ENCODE results near the gene TMEM101.

TMEM101 gene

GRCh38 chr17:43986225-43986981, 28.4 kb downstream of the TMEM101 start:
- ChIA-PET CTCF (interaction anchor here (0.9 to 2.0 kb wide), 3 partner anchors 28 to 108 kb away, joined by 3 to 7 read pairs (median 5); partner anchors contain the start of gene TMEM101), POLR2A (no interaction called here)
- TF ChIP-seq, protein P1, sequence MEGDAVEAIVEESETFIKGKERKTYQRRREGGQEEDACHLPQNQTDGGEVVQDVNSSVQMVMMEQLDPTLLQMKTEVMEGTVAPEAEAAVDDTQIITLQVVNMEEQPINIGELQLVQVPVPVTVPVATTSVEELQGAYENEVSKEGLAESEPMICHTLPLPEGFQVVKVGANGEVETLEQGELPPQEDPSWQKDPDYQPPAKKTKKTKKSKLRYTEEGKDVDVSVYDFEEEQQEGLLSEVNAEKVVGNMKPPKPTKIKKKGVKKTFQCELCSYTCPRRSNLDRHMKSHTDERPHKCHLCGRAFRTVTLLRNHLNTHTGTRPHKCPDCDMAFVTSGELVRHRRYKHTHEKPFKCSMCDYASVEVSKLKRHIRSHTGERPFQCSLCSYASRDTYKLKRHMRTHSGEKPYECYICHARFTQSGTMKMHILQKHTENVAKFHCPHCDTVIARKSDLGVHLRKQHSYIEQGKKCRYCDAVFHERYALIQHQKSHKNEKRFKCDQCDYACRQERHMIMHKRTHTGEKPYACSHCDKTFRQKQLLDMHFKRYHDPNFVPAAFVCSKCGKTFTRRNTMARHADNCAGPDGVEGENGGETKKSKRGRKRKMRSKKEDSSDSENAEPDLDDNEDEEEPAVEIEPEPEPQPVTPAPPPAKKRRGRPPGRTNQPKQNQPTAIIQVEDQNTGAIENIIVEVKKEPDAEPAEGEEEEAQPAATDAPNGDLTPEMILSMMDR (IDR thresholded peaks at IDR 0.05; ENCODE audit: control extremely low read depth, extremely low read depth, low read depth, missing control alignments): no peak
- DNase-seq (ENCODE audit: extremely low spot score): no peak

GRCh38 chr17:43984521-43984920, 30.2 kb downstream of the TMEM101 start:
- ChIA-PET POLR2A (no interaction called here), CTCF (interaction anchor here (1.1 kb wide), 1 partner anchor 40 kb away, joined by 5 read pairs; no protein-coding TSS in a partner anchor)
- TF ChIP-seq, protein P1 (IDR thresholded peaks at IDR 0.05; ENCODE audit: control extremely low read depth, extremely low read depth, low read depth, missing control alignments): no peak
- no peak for DNase-seq (ENCODE audit: extremely low spot score)

DNA sequence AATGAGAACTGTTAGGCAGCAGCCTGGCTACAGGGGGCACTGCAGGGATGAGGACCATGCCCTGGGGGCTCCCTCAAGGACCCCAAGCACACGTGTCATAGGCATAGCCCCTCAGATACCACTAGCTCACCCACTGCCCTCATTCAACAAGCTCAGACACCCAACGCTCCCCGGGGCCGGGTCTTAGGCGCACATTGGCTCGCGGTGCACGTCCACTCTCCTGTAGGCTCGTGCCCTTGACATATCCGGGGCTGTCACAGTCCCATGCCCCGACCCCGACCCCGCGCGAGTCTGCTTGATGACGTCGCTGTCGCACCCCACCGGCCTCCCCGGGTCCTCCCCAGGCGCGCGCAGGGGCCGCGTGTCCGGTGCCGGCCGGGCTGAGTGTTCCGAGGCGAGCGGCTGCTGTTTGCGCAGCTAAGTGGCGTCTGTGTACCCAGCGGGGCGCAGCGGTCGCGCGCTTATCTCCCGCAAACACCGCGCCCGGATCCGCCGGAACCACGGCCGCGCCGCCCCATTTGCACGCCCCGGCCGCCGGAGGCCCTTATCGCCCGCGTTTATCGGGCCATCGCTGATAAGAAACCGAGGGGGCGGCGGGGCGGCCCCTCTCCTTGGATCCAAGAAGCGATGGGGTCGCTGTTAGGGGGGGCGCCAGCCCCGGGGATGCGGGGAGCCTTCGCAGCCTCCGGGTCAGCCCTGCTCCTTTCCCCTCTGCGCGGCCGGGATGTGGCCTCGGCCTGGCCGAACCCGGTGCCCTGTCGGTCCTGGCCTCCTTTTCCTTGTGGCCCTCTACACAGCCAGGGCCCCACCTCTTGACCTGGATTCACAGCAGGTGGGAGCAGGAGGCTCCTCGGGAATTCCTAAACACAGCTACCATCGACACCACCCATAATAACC, 31.0 kb downstream of the TMEM101 start:
- POLR2A ChIA-PET: no interaction called here
- CTCF ChIA-PET: interaction anchor here (0.9 to 1.8 kb wide), 4 partner anchors 10 to 74 kb away, joined by 3 to 8 read pairs (median 4); no protein-coding TSS in a partner anchor
- no peak for DNase-seq (ENCODE audit: extremely low spot score)
- TF ChIP-seq, protein P1 (IDR thresholded peaks at IDR 0.05; ENCODE audit: control extremely low read depth, extremely low read depth, low read depth, missing control alignments): no peak

- ChIA-PET POLR2A (no interaction called here), CTCF (interaction anchor here (0.9 to 1.8 kb wide), 2 partner anchors 11 to 12 kb away, joined by 4 to 8 read pairs; no protein-coding TSS in a partner anchor)
- no peak for DNase-seq (ENCODE audit: extremely low spot score)
- TF ChIP-seq, protein P1 (IDR thresholded peaks at IDR 0.05; ENCODE audit: control extremely low read depth, extremely low read depth, low read depth, missing control alignments): no peak
These were observed 31.6 kb downstream of the TMEM101 start for GRCh38 chr17:43983196-43983514.

DNA sequence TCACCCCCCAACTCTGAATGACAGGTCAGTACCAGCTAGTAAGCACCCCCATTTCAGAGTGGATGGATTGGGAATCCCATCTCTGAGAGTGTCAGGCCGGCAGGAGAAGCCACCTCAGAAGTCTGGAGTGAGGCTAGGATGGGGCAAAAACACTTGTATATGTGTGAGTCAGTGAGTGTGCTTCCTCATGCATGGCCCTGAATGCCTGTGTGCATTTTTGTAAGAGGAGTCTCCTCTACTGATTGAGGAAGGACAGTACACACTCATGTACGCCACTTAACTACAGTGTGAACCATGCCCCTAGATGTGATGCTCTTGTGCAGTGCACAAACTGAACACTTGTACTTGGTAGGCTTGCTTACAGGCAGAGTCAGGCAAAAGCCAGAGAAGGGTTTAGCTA, 32.6 kb downstream of the TMEM101 start:
- ChIA-PET CTCF (interaction anchor here (0.9 to 1.8 kb wide), 2 partner anchors 12 to 72 kb away, joined by 3 to 8 read pairs; no protein-coding TSS in a partner anchor), POLR2A (no interaction called here)
- TF ChIP-seq, protein P1 (IDR thresholded peaks at IDR 0.05; ENCODE audit: control extremely low read depth, extremely low read depth, low read depth, missing control alignments): no peak
- DNase-seq (ENCODE audit: extremely low spot score): no peak

- no peak for DNase-seq (ENCODE audit: extremely low spot score)
- ChIA-PET CTCF (interaction anchor here (0.7 to 1.2 kb wide), 2 partner anchors 37 to 70 kb away, joined by 3 read pairs; no protein-coding TSS in a partner anchor), POLR2A (interaction anchor here (0.5 to 0.7 kb wide), 2 partner anchors 13 to 399 kb away, joined by 3 to 4 read pairs; no protein-coding TSS in a partner anchor)
- TF ChIP-seq, protein P1 (IDR thresholded peaks at IDR 0.05; ENCODE audit: control extremely low read depth, extremely low read depth, low read depth, missing control alignments): no peak
These were observed 35.1 kb downstream of the TMEM101 start for GRCh38 chr17:43979671-43980070.

Measured in GM10248 (cell line).